Esophagus squamous epithelium (tissue), 4 donors: ENCODE results near the gene CDH13.

Experiments used
- POLR2A ChIP-seq, 4 donors: fragments of 450-650 bp; IDR thresholded peaks; one replicate each; pipeline ENCODE4 v1.6.1; 2017; ENCODE audit warnings: antibody characterized with exemption in 4 of 4, mild to moderate bottlenecking in 4 of 4, moderate library complexity in 3 of 4
- TF ChIP-seq, protein P1 (sequence below), 6 experiments: fragments of 450-650 bp in 4 of 6; fragments of 200-600 bp in 2 of 6; sonication (generic) in 2 of 6; IDR thresholded peaks; one replicate each; pipeline ENCODE4 v1.5.1; 2016 to 2019; ENCODE audit warnings: antibody characterized with exemption in 6 of 6, mild to moderate bottlenecking in 4 of 6, moderate library complexity in 4 of 6

DNA sequence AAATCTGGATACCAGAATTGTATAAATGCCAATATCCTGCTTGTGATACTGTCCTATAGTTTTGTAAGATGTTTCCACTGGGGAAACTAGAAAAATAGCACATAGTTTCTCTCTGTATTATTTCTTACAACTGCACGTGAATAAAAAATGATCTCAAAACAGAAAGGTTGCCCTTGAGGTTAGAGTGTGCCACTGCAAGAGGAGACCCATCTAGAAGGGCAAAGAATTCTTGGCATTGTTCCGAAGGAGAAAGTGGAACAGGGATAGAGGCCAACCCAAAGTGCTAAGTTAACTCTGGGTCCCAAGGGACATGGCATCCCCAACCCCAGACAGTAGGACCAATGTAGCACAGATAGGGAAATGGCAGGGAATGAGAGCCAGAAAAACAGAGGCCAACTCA is 703.5 kb downstream of the CDH13 start:
- TF ChIP-seq, protein P1, sequence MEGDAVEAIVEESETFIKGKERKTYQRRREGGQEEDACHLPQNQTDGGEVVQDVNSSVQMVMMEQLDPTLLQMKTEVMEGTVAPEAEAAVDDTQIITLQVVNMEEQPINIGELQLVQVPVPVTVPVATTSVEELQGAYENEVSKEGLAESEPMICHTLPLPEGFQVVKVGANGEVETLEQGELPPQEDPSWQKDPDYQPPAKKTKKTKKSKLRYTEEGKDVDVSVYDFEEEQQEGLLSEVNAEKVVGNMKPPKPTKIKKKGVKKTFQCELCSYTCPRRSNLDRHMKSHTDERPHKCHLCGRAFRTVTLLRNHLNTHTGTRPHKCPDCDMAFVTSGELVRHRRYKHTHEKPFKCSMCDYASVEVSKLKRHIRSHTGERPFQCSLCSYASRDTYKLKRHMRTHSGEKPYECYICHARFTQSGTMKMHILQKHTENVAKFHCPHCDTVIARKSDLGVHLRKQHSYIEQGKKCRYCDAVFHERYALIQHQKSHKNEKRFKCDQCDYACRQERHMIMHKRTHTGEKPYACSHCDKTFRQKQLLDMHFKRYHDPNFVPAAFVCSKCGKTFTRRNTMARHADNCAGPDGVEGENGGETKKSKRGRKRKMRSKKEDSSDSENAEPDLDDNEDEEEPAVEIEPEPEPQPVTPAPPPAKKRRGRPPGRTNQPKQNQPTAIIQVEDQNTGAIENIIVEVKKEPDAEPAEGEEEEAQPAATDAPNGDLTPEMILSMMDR (IDR thresholded peaks at IDR 0.05): no peak
- no peak for TF ChIP-seq POLR2A (IDR thresholded peaks at IDR 0.05)
